GM21367 (cell line): Measurements from ENCODE around the gene PROB1.
"Not testable (repeated sequence)": the region's sequence is repeated elsewhere in the genome, so short reads cannot be mapped to it uniquely, and the experiment has no call there.

Source experiments
- ATAC-seq: cut with Tn5 transposase; IDR thresholded peaks from one replicate; pipeline ENCODE4 v1.9.1; 2021; ENCODE audit not compliant: unreplicated experiment

Gene PROB1

GRCh38 chr5:139381837-139382761 lies 12.8 kb downstream of the PROB1 start:
- ATAC-seq, result no peak

GRCh38 chr5:139379626-139380449 lies 15.1 kb downstream of the PROB1 start:
- ATAC-seq, result no peak

- ATAC-seq, result no peak
These were observed 16.0 kb downstream of the PROB1 start for GRCh38 chr5:139378941-139379361.

- ATAC-seq, result no peak
These were observed 16.6 kb downstream of the PROB1 start for GRCh38 chr5:139378101-139378825.

GRCh38 chr5:139377226-139377625 lies 17.7 kb downstream of the PROB1 start:
- no peak for ATAC-seq

GRCh38 chr5:139376364-139376763 lies 18.5 kb downstream of the PROB1 start:
- no peak for ATAC-seq

- no peak for ATAC-seq
These were observed 20.0 kb downstream of the PROB1 start for GRCh38 chr5:139374909-139375308.

- ATAC-seq, result no peak
These were observed 23.1 kb downstream of the PROB1 start for GRCh38 chr5:139371482-139372435.

GRCh38 chr5:139369181-139369580 lies 25.7 kb downstream of the PROB1 start:
- ATAC-seq, result no peak

- no peak for ATAC-seq
These were observed 26.3 kb downstream of the PROB1 start for GRCh38 chr5:139368613-139369012.

- no peak for ATAC-seq
These were observed 30.4 kb downstream of the PROB1 start for GRCh38 chr5:139364466-139364865.

GRCh38 chr5:139363937-139364336 lies 31.0 kb downstream of the PROB1 start:
- no peak for ATAC-seq

- ATAC-seq, result no peak
These were observed 33.0 kb downstream of the PROB1 start for GRCh38 chr5:139361835-139362429.

GRCh38 chr5:139360384-139360783 lies 34.5 kb downstream of the PROB1 start:
- ATAC-seq, result no peak

- ATAC-seq, result no peak
These were observed 36.8 kb downstream of the PROB1 start for GRCh38 chr5:139358064-139358463.

GRCh38 chr5:139355900-139356299 lies 39.0 kb downstream of the PROB1 start:
- not testable (repeated sequence) for ATAC-seq

- ATAC-seq, result no peak
These were observed 40.7 kb downstream of the PROB1 start for GRCh38 chr5:139354186-139354585.

- not testable (repeated sequence) for ATAC-seq
These were observed 47.0 kb downstream of the PROB1 start for GRCh38 chr5:139347863-139348262.

- not testable (repeated sequence) for ATAC-seq
These were observed 49.5 kb downstream of the PROB1 start for GRCh38 chr5:139345442-139345841.

GRCh38 chr5:139344177-139344576 lies 50.7 kb downstream of the PROB1 start:
- ATAC-seq, result no peak
